ENCODE results near the gene THRA.

The THRA gene

GRCh38 chr17:40108970-40109824, 46.4 kb downstream of the THRA start:
- no peak overlapping the region for H3K4me3 ChIP-seq (ENCODE audit: low read length)
- no peak for DNase-seq (ENCODE audit: low read depth)
- TF ChIP-seq, protein P1, sequence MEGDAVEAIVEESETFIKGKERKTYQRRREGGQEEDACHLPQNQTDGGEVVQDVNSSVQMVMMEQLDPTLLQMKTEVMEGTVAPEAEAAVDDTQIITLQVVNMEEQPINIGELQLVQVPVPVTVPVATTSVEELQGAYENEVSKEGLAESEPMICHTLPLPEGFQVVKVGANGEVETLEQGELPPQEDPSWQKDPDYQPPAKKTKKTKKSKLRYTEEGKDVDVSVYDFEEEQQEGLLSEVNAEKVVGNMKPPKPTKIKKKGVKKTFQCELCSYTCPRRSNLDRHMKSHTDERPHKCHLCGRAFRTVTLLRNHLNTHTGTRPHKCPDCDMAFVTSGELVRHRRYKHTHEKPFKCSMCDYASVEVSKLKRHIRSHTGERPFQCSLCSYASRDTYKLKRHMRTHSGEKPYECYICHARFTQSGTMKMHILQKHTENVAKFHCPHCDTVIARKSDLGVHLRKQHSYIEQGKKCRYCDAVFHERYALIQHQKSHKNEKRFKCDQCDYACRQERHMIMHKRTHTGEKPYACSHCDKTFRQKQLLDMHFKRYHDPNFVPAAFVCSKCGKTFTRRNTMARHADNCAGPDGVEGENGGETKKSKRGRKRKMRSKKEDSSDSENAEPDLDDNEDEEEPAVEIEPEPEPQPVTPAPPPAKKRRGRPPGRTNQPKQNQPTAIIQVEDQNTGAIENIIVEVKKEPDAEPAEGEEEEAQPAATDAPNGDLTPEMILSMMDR (conservative IDR thresholded peaks at IDR 0.05; ENCODE audit: low read length) = peak; percentile 29

GRCh38 chr17:40110026-40110845, 47.5 kb downstream of the THRA start:
- TF ChIP-seq, protein P1 (conservative IDR thresholded peaks at IDR 0.05; ENCODE audit: low read length) = no peak
- no peak for DNase-seq (ENCODE audit: low read depth)
- peak overlapping the region; percentile 16; the same call in 1 of the 2 replicates for H3K4me3 ChIP-seq (ENCODE audit: low read length)

DNA sequence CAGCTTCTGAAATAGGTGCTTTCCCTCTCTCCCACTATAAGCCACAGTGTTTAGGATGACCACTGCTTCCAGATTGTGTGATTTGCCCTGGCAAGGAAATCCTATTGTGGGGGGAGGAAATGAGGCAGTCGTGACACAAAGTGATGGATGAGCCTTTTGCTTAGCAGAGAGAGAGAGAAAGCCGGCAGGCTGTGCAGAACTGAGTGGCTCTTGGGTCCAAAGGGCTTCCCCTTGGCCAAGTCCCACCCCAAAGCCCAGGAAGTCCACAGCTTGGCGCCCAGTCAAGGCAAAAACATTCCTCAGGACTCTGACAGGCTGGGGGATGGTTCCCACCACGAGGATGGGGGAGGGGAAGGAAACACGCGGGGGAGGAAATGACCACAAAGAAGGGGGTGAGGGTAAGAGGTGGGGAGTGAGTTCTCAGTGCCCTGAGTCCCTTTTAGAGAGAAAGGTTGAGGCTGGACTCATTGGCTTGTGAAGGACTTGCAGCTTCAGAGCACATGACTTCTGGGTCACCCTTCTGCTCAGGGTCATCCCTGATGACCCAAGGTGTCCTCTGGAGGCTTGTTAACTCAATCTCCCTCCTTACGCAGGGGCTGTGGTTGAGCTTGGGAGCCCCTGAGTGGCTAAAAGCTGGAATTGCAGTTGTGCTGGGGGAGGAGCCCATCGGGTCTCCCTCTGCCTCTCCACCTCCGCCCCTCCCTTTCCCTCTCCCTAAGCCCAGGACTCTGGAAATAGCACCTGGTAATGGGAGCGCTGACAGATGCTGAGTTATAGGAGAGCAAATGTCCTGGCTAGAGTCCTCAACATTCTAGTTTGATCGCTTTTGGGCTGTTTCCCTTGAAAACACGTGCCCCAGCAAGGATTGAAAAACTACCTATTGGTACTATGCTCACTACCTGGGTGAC, 48.7 kb downstream of the THRA start:
- TF ChIP-seq, protein P1 (conservative IDR thresholded peaks at IDR 0.05; ENCODE audit: low read length) = peak; percentile 86
- DNase-seq (ENCODE audit: low read depth) = peak; percentile 98
- H3K4me3 ChIP-seq (ENCODE audit: low read length) = peak overlapping the region; percentile 36

DNA sequence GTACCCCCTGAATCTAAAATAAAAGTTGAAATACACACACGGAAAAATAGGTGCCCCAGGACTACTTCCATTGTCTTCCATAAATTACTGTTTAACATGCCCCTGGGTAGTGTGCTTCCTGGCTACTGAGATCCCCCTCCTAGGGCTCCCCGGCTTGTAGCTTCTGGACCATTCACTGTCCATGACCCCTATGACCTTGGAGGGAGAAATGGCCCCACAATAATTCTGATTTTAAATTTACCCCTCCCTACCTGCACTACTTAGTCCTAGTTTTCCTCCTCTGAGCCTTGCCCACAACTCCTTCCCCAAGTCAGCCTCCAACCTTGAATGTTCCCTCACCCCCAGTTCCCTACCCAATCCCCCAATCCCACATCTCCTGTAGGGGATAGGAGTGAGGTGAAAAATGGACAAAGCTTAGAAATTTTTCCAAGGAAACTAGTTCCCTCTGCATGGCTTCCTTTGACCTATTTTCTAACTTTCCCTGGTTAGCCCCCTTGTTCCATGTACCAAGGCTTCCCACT, 49.5 kb downstream of the THRA start:
- no peak for DNase-seq (ENCODE audit: low read depth)
- H3K4me3 ChIP-seq (ENCODE audit: low read length) = no peak overlapping the region

GRCh38 chr17:40112718-40113109, 49.9 kb downstream of the THRA start:
- TF ChIP-seq, protein P1 (conservative IDR thresholded peaks at IDR 0.05; ENCODE audit: low read length) = no peak
- no peak for DNase-seq (ENCODE audit: low read depth)
- H3K4me3 ChIP-seq (ENCODE audit: low read length) = peak overlapping the region; percentile 25

More for the DNA sequence above, 49.5 kb downstream of the THRA start:
- TF ChIP-seq, protein P1 (conservative IDR thresholded peaks at IDR 0.05; ENCODE audit: low read length) = no peak

DNA sequence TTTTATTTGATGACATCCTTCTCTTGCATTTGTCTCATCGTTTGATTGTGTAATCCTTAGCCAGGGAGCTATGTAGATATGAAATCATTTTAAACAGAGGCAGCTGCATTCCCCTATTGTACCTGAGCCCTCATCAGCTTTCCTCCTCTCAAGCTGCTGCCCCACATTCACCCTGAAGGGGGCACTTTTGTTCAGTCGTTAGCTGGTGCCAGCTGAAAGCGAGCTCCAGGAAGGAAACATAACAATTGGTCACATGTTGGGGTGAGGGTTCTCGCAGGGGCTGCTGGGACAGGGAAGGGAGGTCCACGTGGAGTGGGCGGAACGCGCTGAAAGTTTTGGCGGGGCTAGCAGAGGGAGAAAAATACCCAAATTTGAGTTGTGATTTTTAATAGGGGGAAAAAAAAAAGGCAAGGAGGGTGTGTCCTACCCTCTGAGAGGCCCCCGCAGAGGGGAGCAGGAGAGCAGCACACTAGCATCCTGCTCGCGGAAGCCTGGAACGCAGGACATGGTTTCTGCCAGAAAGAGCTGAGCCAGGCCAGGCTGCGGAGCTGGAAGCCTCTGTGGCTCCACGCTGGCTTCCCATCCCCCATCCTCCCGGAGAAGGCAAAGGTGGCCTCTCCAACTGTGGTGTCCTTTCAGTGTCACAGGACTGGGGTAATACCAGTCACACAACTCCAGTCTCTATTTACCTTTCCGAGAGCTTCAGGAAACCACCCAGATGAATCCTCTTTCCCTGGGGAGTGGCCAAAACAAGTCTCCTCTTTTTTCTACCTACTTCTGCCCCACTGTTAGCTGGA, 50.5 kb downstream of the THRA start:
- peak; percentile 95 for DNase-seq (ENCODE audit: low read depth)
- peak overlapping the region; percentile 55 for H3K4me3 ChIP-seq (ENCODE audit: low read length)
- TF ChIP-seq, protein P1 (conservative IDR thresholded peaks at IDR 0.05; ENCODE audit: low read length) = peak; percentile 77
